HK-2 (cell line): Measurements from ENCODE around the gene TPPP.
A peak's percentile ranks its signal among the peaks of the same experiment; 100 is the strongest.

Experiments used
- DNase-seq: peaks from one replicate; pipeline ENCODE4 v3.0.0-alpha.2; 2018; ENCODE audit not compliant: unreplicated experiment

TPPP gene

GRCh38 chr5:665541-665955 lies 27.6 kb downstream of the TPPP start:
- no peak for DNase-seq

DNA sequence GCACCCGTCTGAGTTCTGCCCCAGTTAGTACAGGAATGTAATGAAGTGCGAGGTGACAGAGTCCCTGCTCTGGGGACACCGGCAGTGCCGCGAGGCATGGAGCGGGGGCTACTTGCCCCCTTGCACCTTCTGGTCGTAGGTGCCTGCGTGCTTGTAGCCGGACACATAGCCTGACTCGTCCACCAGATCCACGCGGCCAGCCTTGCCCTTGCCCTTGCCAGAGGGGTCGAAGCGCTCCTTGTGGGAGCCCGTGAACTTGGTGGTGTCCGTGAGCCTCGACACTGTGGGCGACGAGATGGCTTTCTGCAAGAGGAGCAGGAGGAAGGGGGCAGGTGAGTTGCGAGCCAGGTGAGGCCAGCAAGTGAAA lies 28.2 kb downstream of the TPPP start:
- DNase-seq: no peak

DNA sequence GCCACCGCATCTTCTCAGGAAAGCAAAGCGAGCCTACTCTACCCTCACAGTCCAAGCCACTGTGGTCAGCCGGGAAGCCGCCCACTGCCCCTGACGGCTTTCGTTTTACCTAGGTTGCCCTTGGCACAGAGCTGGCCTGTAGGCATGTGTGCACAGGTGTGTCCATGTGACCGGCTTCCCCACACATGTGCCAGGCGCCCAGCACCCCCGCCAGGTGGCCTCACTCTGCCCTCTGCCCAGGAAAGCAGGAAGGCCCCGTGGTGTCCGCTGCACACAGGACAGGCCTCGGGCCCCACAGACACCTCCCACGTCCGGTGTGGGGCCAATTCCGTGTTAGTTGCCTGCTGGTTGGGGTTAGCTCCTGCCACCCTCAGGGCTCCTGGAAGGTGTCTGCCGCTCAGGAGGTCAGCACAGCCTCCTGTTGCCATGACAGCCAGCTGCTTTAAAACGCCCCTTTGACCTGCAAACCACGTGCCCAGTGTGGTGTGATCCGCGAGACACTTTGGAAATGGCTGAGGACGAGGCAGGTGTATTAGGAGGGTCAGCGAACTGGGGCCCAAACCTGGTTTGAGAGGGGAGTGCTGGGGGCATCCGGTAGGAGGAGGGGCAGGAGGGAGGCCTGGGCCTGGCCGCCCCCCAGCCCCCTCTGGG lies 28.7 kb downstream of the TPPP start:
- DNase-seq: no peak

DNA sequence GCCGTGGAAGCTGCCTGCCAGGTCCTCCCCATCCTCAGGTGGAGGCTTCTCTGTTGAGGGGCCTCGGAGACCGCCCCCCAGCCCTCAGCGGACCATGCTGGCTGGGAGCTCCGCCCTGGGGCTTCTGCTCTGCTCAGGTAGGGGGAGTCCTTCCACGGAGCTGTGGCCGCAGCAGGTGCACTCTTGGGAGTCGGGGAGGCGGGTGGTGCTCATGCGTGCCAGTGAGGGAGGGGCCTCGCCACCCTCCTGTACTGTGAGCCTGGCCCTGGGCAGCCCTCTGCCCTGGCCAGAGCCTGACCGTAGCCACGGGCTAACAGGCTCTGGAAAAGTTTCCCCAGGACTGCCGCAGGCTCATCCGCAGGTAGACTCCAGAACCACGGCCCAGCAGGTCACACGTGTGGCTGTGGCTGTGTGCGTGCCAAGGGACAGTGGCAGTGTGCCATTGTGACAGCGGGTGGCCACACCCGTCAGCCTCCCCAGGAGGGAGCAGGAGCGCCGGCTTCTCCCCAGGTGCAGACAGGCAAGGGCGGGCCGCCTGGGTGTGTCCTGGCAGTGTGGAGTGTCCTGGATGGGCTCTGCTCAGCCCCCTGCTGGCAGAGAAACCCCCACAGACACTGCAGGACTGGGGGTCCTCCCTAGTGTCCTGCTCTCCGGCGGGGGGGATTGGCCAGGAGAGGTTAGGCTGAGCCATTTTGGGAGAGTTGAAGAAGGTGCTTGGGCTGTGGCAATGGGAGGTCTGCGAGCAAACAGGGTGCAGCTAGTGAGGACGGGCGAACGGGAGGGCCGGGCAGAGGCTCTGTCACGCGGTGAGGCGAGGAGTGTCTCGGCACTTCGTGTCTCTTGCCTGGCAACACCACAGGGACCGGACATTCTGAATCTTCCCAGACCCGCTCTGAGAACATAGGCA lies 29.5 kb downstream of the TPPP start:
- DNase-seq: no peak

DNA sequence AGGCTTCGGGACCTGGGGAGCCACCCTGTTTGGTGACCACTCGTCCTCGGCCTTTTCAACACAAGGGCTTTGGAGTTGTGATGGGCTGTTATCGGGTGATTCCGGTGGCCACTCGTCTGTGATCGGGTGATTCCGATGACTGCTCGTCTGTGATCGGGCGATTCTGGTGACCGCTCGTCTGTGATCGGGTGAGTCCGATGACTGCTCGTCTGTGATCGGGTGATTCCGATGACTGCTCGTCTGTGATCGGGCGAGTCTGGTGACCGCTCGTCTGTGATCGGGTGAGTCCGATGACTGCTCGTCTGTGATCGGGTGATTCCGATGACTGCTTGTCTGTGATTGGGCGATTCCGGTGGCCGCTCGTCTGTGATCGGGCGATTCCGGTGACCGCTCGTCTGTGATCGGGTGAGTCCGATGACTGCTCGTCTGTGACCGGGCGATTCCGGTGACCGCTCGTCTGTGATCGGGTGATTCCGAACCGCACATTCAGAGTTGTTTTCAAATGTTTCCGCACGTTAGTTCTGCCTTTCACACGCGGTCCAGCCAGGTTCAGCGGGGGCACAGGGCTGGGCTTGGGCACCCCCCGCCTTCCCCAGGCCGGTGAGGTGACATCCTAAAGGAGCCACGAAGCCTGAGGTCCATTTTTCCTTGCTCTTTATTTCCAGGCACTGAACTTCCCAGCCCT lies 30.3 kb downstream of the TPPP start:
- DNase-seq: no peak

- no peak for DNase-seq
Measured at GRCh38 chr5:661891-662750, 31.0 kb downstream of the TPPP start.

- no peak for DNase-seq
Measured at GRCh38 chr5:660491-661030, 32.6 kb downstream of the TPPP start.

GRCh38 chr5:659496-660263 lies 33.5 kb downstream of the TPPP start:
- DNase-seq: no peak

DNA sequence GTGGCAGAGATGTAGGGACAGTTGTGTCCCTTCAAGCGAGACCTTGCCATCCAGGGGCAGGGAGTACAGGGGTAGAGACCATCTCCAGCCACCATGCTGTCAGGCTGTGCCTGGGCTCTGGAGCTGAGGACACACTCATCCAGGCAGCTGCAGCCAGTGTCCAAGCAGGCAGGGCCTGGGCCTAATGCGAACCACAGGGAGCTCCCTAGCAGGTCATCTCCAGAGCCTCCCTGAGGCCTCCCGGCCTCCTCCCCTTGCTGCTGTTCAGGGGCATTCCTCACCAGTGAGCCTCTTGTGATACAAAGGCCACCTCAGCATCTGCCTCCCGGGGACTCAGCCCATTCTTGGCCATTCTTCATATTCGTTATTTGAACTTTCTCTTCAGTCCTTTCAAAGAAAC lies 35.0 kb downstream of the TPPP start:
- DNase-seq: no peak

DNA sequence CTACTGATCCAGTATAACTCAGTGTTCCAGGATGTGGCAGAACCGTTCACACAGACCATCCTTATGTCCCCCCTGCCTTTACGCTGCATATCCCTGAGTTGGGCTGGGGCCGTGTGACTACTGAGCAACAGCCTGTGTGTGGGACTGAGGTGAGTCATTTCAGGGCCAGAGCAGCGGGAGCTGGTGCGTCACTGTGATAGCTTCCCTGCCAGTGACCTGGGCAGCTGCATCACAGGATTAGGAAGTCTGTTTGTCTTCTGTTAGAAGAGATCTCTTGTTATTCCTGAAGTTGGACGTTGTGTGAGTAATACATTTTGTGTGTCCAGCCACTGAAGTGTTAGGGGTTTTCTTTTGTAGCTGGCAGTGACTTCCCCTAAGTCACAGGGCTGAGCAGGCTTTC lies 35.6 kb downstream of the TPPP start:
- DNase-seq: peak; percentile 58

- DNase-seq: no peak
Measured at GRCh38 chr5:655406-655805, 37.7 kb downstream of the TPPP start.

DNA sequence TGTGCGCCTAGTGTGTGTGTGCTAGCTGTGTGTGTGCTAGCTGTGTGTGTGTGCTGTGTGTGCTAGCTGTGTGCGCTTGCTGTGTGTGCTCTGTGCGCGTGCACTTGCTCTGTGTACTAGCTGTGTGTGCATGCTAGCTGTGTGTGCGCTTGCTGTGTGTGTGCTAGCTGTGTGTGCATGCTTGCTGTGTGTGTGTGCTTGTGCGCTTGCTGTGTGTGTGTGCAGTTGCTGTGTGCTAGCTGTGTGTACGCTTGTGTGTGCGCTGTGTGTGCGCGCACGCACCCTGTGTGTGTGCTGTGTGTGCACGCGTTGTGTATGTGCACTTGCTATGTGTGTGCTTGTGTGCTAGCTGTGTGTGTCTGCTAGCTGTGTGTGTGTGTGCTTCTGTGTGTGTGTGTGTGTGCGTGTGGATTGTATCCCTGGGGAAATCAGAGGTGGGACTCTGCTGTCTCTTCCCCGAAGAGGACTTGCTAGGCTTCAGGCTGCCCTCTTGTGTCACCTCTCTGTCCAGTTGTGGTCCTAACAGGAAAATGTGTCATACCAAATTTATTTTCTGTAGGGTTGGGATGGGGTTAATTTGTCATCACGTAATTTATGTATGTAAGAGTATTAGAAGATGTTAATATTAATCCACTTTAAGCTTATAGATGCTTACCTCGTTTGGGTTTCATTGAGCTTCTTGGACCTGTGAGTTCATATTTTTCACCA lies 38.9 kb downstream of the TPPP start:
- no peak for DNase-seq

- no peak for DNase-seq
Measured at GRCh38 chr5:652773-653350, 40.3 kb downstream of the TPPP start.

GRCh38 chr5:652023-652515 lies 41.1 kb downstream of the TPPP start:
- no peak for DNase-seq

DNA sequence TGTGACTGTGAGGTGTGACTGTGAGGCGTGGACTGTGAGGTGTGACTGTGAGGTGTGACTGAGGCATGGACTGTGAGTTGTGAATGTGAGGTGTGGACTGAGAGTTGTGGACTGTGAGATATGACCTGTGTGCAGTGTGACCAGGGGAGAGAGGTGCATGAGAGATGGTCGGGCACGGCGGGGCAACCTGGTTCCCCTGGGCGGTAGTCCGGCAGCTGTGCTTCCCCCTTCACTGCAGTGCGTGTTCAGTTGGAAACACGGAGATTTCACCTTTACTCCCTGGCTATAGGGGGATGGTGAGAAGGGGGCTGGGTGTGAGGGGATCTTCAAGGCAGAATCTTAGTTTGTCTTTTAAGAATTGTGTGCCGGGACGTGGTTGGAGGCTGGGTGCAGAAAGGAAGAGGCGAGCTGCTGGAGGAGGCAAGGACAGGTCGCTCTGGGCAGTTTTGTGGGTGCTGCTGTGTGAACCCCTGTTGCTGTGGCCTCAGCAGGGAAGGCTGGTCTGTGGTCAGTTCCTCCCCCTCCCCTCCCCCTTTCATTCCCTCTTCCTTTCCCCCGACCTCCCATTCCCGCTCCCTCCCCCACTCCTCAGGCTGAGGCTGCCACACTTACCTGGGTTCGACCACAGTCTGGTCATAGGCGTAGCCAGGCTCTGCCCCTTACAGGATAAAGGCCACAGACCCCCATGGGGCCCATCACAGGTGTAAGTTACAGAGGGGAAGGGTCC lies 41.7 kb downstream of the TPPP start:
- no peak for DNase-seq

GRCh38 chr5:647727-648126 lies 45.4 kb downstream of the TPPP start:
- no peak for DNase-seq

DNA sequence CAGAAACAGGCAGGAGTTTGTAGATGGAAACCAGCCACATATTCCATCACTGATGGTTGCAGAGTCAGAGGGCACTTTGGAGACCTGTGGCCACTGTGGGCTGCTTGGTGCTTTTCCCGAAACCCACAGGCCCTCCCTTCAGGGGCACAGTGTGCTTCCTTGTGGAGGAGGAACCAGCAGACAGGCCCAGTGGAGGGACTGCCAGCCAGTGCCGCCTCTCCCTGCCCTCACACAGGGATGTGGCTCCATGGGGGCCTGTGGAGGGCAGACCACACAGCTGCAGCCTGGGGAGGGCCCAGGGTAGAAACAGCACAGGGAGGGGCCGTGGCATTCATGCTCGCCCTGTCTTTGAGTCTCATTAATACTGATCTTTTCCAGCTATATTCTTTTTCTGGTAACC lies 45.8 kb downstream of the TPPP start:
- DNase-seq: no peak

- no peak for DNase-seq
Measured at GRCh38 chr5:646396-647201, 46.6 kb downstream of the TPPP start.
